IMR-90 (cell line): ENCODE data around the gene A4GALT. TPM values are rescaled to one million over a fixed set of nuclear protein-coding genes. Genes with fewer than 3 reads are reported as not detected.
A peak's percentile ranks its signal among the peaks of the same experiment; 100 is the strongest.

ENCODE experiments used
- ATAC-seq: fragments of 200-7000 bp; cut with Tn5 transposase; 2 replicates; pipeline ENCODE4 v1.9.1; 2020; ENCODE audit warnings: low read depth, mild to moderate bottlenecking, moderate library complexity
- BruUV-seq: library from RNA; stranded (reverse); fragments of 400-500 nt; replicated peaks from 2 replicates; lab custom pipeline; 2021; lab: Mats Ljungman, UMichigan
- CTCF ChIA-PET: fragments of 300-600 bp; formaldehyde crosslinking; extraction: SDS; loops from one replicate; lab custom pipeline; 2021; ENCODE audit warnings: antibody characterized with exemption; lab: Yijun Ruan, JAX
- POLR2A ChIA-PET: fragments of 300-600 bp; sonication (Branson Sonifier 250); formaldehyde crosslinking; loops from one replicate; lab custom pipeline; 2022; ENCODE audit warnings: antibody characterized with exemption; ENCODE audit not compliant: unreplicated experiment; lab: Charles Lee
- DNase-seq: peaks from one replicate; pipeline ENCODE4 v3.0.0; 2013
- H2AFZ ChIP-seq: replicated peaks from 2 replicates; pipeline ENCODE3; 2013; ENCODE audit warnings: low read length, mild to moderate bottlenecking; ENCODE audit not compliant: poor library complexity
- H2AK5ac ChIP-seq: 2 replicates; pipeline ENCODE4 v1.6.1; 2013; ENCODE audit warnings: low read depth, low read length, inconsistent platforms
- H2AK9ac ChIP-seq: replicated peaks from 2 replicates; pipeline ENCODE3; 2013; ENCODE audit warnings: mild to moderate bottlenecking, low read depth, low read length, moderate library complexity; ENCODE audit not compliant: poor library complexity
- H2BK120ac ChIP-seq: 2 replicates; pipeline ENCODE4 v1.6.1; 2013; ENCODE audit warnings: low read depth, low read length, inconsistent platforms
- H2BK15ac ChIP-seq: 3 replicates; pipeline ENCODE4 v1.6.1; 2013; ENCODE audit warnings: low read depth, low read length, inconsistent platforms
- H2BK20ac ChIP-seq: 2 replicates; pipeline ENCODE4 v1.6.1; 2013; ENCODE audit warnings: low read depth, mild to moderate bottlenecking, inconsistent platforms, low read length, moderate library complexity
- H2BK5ac ChIP-seq: 2 replicates; pipeline ENCODE4 v1.6.1; 2013; ENCODE audit warnings: mild to moderate bottlenecking, low read depth, low read length, inconsistent platforms; ENCODE audit not compliant: poor library complexity, severe bottlenecking
- H3K14ac ChIP-seq: replicated peaks from 2 replicates; pipeline ENCODE4 v1.6.1; 2013; ENCODE audit warnings: low read depth, low read length, inconsistent platforms
- H3K18ac ChIP-seq: 2 replicates; pipeline ENCODE4 v1.6.1; 2013; ENCODE audit warnings: low read depth, low read length, control low read depth
- H3K23ac ChIP-seq: 2 replicates; pipeline ENCODE4 v1.6.1; 2013; ENCODE audit warnings: low read depth, low read length, inconsistent platforms
- H3K27ac ChIP-seq: 2 replicates; pipeline ENCODE4 v1.5.1; 2013; ENCODE audit warnings: mild to moderate bottlenecking, control low read depth, low read length; ENCODE audit not compliant: insufficient read depth
- H3K27me3 ChIP-seq: 2 replicates; pipeline ENCODE4 v1.6.1; 2013; ENCODE audit warnings: low read length; ENCODE audit not compliant: control insufficient read depth, insufficient read depth
- H3K36me3 ChIP-seq: 2 replicates; pipeline ENCODE4 v1.6.1; 2013; ENCODE audit warnings: low read length, mixed read lengths; ENCODE audit not compliant: control insufficient read depth, insufficient read depth
- H3K4ac ChIP-seq: 2 replicates; pipeline ENCODE4 v1.6.1; 2013; ENCODE audit warnings: low read depth, low read length, inconsistent platforms
- H3K4me1 ChIP-seq: 2 replicates; pipeline ENCODE4 v1.6.1; 2013; ENCODE audit warnings: low read length, mixed read lengths; ENCODE audit not compliant: control insufficient read depth, insufficient read depth
- H3K4me2 ChIP-seq: 2 replicates; pipeline ENCODE4 v1.6.1; 2013; ENCODE audit warnings: low read depth, mild to moderate bottlenecking, control low read depth, low read length, moderate library complexity
- H3K4me3 ChIP-seq: 2 replicates; pipeline ENCODE4 v1.5.1; 2013; ENCODE audit warnings: low read depth, mild to moderate bottlenecking, control low read depth, low read length, moderate library complexity; ENCODE audit not compliant: insufficient read depth
- H3K56ac ChIP-seq: 2 replicates; pipeline ENCODE4 v1.6.1; 2013; ENCODE audit warnings: low read length, inconsistent platforms; ENCODE audit not compliant: insufficient read depth; ENCODE audit errors: extremely low read depth
- H3K79me1 ChIP-seq, 2 experiments: 2 replicates each; pipeline ENCODE4 v1.6.1; 2013; ENCODE audit warnings: low read length in 2 of 2, inconsistent platforms in 1 of 2, low read depth in 1 of 2
- H3K9ac ChIP-seq: 2 replicates; pipeline ENCODE4 v1.6.1; 2013; ENCODE audit warnings: low read depth, low read length, control low read depth
- H3K9me1 ChIP-seq: 2 replicates; pipeline ENCODE4 v1.6.1; 2013; ENCODE audit warnings: low read length, inconsistent platforms; ENCODE audit not compliant: insufficient read depth
- H3K9me3 ChIP-seq: 2 replicates; pipeline ENCODE4 v1.6.1; 2013; ENCODE audit warnings: low read length; ENCODE audit not compliant: control insufficient read depth, insufficient read depth
- H4K20me1 ChIP-seq: 2 replicates; pipeline ENCODE4 v1.6.1; 2013; ENCODE audit warnings: low read length, inconsistent platforms; ENCODE audit not compliant: insufficient read depth
- H4K5ac ChIP-seq: 2 replicates; pipeline ENCODE4 v1.6.1; 2013; ENCODE audit warnings: mild to moderate bottlenecking, low read depth, low read length, control low read depth
- H4K8ac ChIP-seq, 2 experiments: 2 replicates each; pipeline ENCODE4 v1.6.1; 2013; ENCODE audit warnings: low read depth in 2 of 2, low read length in 2 of 2, control low read depth in 1 of 2, inconsistent platforms in 1 of 2
- H4K91ac ChIP-seq: 2 replicates; pipeline ENCODE4 v1.6.1; 2013; ENCODE audit warnings: low read depth, low read length, inconsistent platforms; ENCODE audit not compliant: insufficient read depth
- CEBPB ChIP-seq: IDR thresholded peaks from 2 replicates; pipeline ENCODE4 v1.6.1; 2012; ENCODE audit warnings: low read depth, low read length, improper control_type of control experiment
- FOS ChIP-seq: fragments of 150-350 bp; IDR thresholded peaks from 2 replicates; pipeline ENCODE4 v1.6.1; 2016; ENCODE audit warnings: low read depth, low read length
- MAZ ChIP-seq: IDR thresholded peaks from 2 replicates; pipeline ENCODE4 v1.6.1; 2012; ENCODE audit warnings: low read depth, mild to moderate bottlenecking, low read length, improper control_type of control experiment, moderate library complexity, borderline replicate concordance
- MXI1 ChIP-seq: IDR thresholded peaks from 2 replicates; pipeline ENCODE4 v1.6.1; 2012; ENCODE audit warnings: low read depth, mild to moderate bottlenecking, low read length, moderate library complexity, borderline replicate concordance
- POLR2A ChIP-seq: IDR thresholded peaks from 2 replicates; pipeline ENCODE4 v1.6.1; 2012; ENCODE audit warnings: mild to moderate bottlenecking, low read depth, low read length
- RAD21 ChIP-seq: IDR thresholded peaks from 2 replicates; pipeline ENCODE4 v1.6.1; 2012; ENCODE audit warnings: low read length, improper control_type of control experiment
- RCOR1 ChIP-seq: IDR thresholded peaks from 2 replicates; pipeline ENCODE4 v1.6.1; 2012; ENCODE audit warnings: mild to moderate bottlenecking, low read length, improper control_type of control experiment; ENCODE audit not compliant: insufficient replicate concordance
- RFX5 ChIP-seq: IDR thresholded peaks from 2 replicates; pipeline ENCODE4 v1.8.0; 2012; ENCODE audit warnings: low read depth, mild to moderate bottlenecking, low read length, moderate library complexity
- SMC3 ChIP-seq: fragments of 150-350 bp; IDR thresholded peaks from 2 replicates; pipeline ENCODE4 v1.6.1; 2016; ENCODE audit warnings: low read depth, mild to moderate bottlenecking, antibody characterized with exemption, low read length, moderate library complexity
- WGBS, 2 experiments: methylation state at CpG; one replicate each; pipeline versions ENCODE4 v1.1.5 to v1.1.7; 2013; ENCODE audit warnings: missing lambda C conversion rate in 2 of 2; ENCODE audit not compliant: insufficient read length in 1 of 2; ENCODE audit errors: extremely low coverage in 2 of 2; 5-methylcytosine and 5-hydroxymethylcytosine counted together
- dilution Hi-C: fragments of 300-500 bp; cut with HindIII; formaldehyde crosslinking; loops from one replicate; pipeline ENCODE4 v1.14.3; 2018; ENCODE audit warnings: low sequenced_read_pairs; ENCODE audit not compliant: unreplicated experiment
- in situ Hi-C: fragments of 300-500 bp; cut with MboI; formaldehyde crosslinking; loops from 3 replicates; pipeline ENCODE4 v1.14.3; 2019; ENCODE audit warnings: low sequenced_read_pairs, inconsistent platforms, mixed read lengths
- intact Hi-C: fragments of 100-400 bp; cut with micrococcal nuclease; formaldehyde crosslinking; loops from 2 replicates; pipeline ENCODE4 v1.10.0; 2022
- polyA plus RNA-seq, 3 experiments: library from polyadenylated mRNA; depleted of rRNA; stranded (reverse); fragments of >200 nt; gene quantifications; 2 replicates each; pipeline ENCODE4 v1.2.3, GENCODE V29; 2012; ENCODE audit warnings: low replicate concordance in 1 of 3
- total RNA-seq: library from RNA; depleted of rRNA; stranded (reverse); fragments of >200 nt; gene quantifications from 2 replicates; pipeline ENCODE4 v1.2.3, GENCODE V29; 2012
- TF ChIP-seq, protein P1 (sequence below): fragments of 150-350 bp; IDR thresholded peaks from 2 replicates; pipeline ENCODE4 v1.6.1; 2016; ENCODE audit warnings: low read depth, mild to moderate bottlenecking, low read length, moderate library complexity, borderline replicate concordance

A4GALT gene
- total and polyA plus RNA-seq, 2 of the 4 experiments (the other 2 are of a cell fraction), result 1.6 to 6.1 TPM

DNA sequence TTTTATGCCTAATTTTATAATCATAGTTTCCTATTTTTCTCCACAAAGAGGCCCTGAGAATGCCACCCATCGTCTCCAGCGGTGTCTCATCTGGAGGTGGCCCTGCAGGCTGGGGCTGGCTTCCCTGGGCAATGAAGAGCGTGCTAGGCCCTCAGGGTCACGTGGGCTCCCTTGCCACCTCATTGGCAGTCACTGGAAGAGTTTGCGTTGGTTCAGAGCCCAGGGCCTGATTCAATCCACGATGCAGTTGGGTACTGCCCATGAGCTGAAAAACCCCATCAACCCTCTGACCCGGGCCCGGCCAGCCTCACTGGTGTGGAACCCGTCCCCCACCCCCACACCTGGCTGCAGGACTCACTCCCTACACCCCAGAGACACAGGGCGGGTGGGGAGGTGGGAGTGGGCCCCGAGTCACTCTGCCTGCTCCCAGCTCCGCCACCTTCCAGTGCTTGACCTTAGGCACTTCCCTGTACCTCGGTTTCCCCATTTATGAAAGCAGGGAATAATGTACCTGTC, 43.4 kb upstream of the A4GALT start:
- Histone ChIP-seq H3K9me1 (peaks cover 19% of the 10 kb centered on the region), H3K4ac (no peak overlapping the region), H2BK15ac (no peak overlapping the region), H2AK5ac (peak overlapping the region; percentile 39), H2AK9ac (no peak overlapping the region), H3K27ac (no peak overlapping the region), H3K9me3 (no peaks in the 10 kb centered on the region), H2AFZ (no peak overlapping the region), H2BK20ac (no peak overlapping the region), H4K20me1 (no peaks in the 10 kb centered on the region), H3K14ac (no peak overlapping the region), H4K5ac (no peak overlapping the region), H3K4me2 (no peak overlapping the region), H3K9ac (no peak overlapping the region), H3K27me3 (no peaks in the 10 kb centered on the region), H2BK5ac (no peak overlapping the region), H3K4me3 (no peak overlapping the region), H3K23ac (no peak overlapping the region), H3K36me3 (no peaks in the 10 kb centered on the region), H3K18ac (no peak overlapping the region), H2BK120ac (0 out of 2 replicates have a peak overlapping the region, but pooled peaks have one; percentile 32), H3K56ac (no peak overlapping the region), H3K79me1 (no peaks in the 10 kb centered on the region), H3K4me1 (peaks cover 13% of the 10 kb centered on the region), H4K91ac (no peak overlapping the region), H4K8ac (no peak overlapping the region)
- intact Hi-C loops (no loop called here), in situ Hi-C loops (no loop called here), dilution Hi-C loops (no loop called here)
- BruUV-seq, result no TSS peak
- WGBS, 2 experiments, result 78% methylated on average over 5 of the region's 13 CpGs; no CpG with 5 or more reads in 1 of the 2 experiments
- POLR2A ChIA-PET, result no interaction called here
- DNase-seq, result no peak
- ATAC-seq, result no peak
- no peak for TF ChIP-seq FOS
- no peak for TF ChIP-seq SMC3
- no peak for TF ChIP-seq MXI1
- TF ChIP-seq RCOR1, result no peak
- no peak for TF ChIP-seq RFX5
- no peak for TF ChIP-seq POLR2A
- no peak for TF ChIP-seq CEBPB
- TF ChIP-seq, protein P1, sequence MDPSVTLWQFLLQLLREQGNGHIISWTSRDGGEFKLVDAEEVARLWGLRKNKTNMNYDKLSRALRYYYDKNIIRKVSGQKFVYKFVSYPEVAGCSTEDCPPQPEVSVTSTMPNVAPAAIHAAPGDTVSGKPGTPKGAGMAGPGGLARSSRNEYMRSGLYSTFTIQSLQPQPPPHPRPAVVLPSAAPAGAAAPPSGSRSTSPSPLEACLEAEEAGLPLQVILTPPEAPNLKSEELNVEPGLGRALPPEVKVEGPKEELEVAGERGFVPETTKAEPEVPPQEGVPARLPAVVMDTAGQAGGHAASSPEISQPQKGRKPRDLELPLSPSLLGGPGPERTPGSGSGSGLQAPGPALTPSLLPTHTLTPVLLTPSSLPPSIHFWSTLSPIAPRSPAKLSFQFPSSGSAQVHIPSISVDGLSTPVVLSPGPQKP, result no peak
- no peak for TF ChIP-seq MAZ
- TF ChIP-seq RAD21, result no peak
- CTCF ChIA-PET, result no interaction called here
